Stimulated activated CD4-positive, alpha-beta T cell treated with anti-CD3 and anti-CD28 coated beads, Interleukin-15, amount 100 ng/mL, for 1 hour (primary cell): ENCODE data around the gene B9D1.
"Not testable (repeated sequence)": the region's sequence is repeated elsewhere in the genome, so short reads cannot be mapped to it uniquely, and the experiment has no call there.

Experiments
- DNase-seq, 2 donors: peaks; one replicate each; pipeline ENCODE4 v3.0.0-alpha.2; 2020; ENCODE audit warnings: low read depth in 1 of 2, low spot score in 1 of 2

The B9D1 gene

GRCh38 chr17:19359856-19360255 lies 2.7 kb downstream of the B9D1 start:
- no peak for DNase-seq

- no peak for DNase-seq
These were observed 3.4 kb downstream of the B9D1 start for GRCh38 chr17:19359151-19359550.

- no peak for DNase-seq
These were observed 4.8 kb downstream of the B9D1 start for GRCh38 chr17:19357761-19358160.

- DNase-seq, result no peak
These were observed 5.2 kb downstream of the B9D1 start for GRCh38 chr17:19357351-19357750.

- DNase-seq, result no peak
These were observed 7.8 kb downstream of the B9D1 start for GRCh38 chr17:19354748-19355147.

- DNase-seq, result not testable (repeated sequence)
These were observed 9.1 kb downstream of the B9D1 start for GRCh38 chr17:19353401-19353800.

GRCh38 chr17:19348806-19349205 lies 13.7 kb downstream of the B9D1 start:
- DNase-seq, result no peak

- DNase-seq, result no peak
These were observed 14.4 kb downstream of the B9D1 start for GRCh38 chr17:19348081-19348650.

- DNase-seq, result no peak
These were observed 15.0 kb downstream of the B9D1 start for GRCh38 chr17:19347323-19348080.

- no peak for DNase-seq
These were observed 15.9 kb downstream of the B9D1 start for GRCh38 chr17:19346351-19347255.

- no peak for DNase-seq
These were observed 16.8 kb downstream of the B9D1 start for GRCh38 chr17:19345486-19346350.

- no peak for DNase-seq
These were observed 17.5 kb downstream of the B9D1 start for GRCh38 chr17:19345067-19345460.

GRCh38 chr17:19344311-19345066 lies 18.0 kb downstream of the B9D1 start:
- no peak for DNase-seq

- no peak for DNase-seq
These were observed 18.8 kb downstream of the B9D1 start for GRCh38 chr17:19343671-19344151.

GRCh38 chr17:19343256-19343630 lies 19.3 kb downstream of the B9D1 start:
- no peak for DNase-seq

- DNase-seq, result no peak
These were observed 19.8 kb downstream of the B9D1 start for GRCh38 chr17:19342611-19343255.

- DNase-seq, result no peak
These were observed 20.6 kb downstream of the B9D1 start for GRCh38 chr17:19341641-19342610.

GRCh38 chr17:19341211-19341631 lies 21.3 kb downstream of the B9D1 start:
- DNase-seq, result no peak
